Measurements from ENCODE around the gene DOK1.

DOK1 gene

DNA sequence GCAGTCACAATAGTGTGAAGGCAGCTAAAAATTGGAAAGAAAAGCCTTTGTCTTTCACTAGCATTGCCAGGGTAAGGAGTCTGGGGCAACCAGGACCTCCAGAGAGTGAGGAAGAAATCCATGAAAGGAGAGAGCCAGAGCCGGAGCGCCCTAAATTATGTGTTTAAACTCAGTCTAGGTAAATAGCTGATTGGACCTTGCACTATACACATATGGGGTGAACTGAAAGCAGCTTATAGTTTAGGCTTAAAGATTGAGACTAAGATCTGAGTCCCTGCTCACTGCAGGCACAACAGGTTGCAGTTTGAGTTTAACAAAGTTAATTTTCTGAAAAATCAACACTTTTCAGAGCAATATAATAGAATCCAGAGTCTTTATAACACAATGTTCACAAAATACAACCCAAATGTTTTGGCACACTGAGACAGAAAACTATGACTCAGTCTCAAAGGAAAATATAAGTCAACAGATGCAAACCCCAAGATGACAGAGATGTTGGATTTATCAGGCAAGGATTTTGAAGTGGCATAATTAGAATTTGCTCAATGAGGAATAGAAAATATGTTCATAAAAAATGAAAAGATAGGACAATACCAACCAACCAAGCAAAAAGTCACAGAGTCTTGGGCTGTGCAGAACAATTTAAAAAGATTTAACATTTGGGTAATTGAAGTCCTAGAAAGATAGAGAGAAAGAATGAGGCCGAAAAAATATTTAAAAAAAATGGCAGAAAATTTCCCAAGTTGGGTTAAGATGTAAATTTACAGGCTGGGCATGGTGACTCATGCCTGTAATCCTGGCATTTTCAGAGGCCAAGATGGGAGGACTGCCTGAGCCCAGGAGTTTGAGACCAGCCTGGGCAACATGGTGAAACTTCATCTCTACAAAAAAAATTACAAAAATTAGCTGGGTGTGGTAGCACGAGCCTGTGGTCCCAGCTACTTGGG is 39.6 kb downstream of the DOK1 start:
- peak; percentile 21 for DNase-seq (ENCODE audit: low read depth)
- no peak overlapping the region for H3K4me3 ChIP-seq (ENCODE audit: low read length)
- TF ChIP-seq, protein P1, sequence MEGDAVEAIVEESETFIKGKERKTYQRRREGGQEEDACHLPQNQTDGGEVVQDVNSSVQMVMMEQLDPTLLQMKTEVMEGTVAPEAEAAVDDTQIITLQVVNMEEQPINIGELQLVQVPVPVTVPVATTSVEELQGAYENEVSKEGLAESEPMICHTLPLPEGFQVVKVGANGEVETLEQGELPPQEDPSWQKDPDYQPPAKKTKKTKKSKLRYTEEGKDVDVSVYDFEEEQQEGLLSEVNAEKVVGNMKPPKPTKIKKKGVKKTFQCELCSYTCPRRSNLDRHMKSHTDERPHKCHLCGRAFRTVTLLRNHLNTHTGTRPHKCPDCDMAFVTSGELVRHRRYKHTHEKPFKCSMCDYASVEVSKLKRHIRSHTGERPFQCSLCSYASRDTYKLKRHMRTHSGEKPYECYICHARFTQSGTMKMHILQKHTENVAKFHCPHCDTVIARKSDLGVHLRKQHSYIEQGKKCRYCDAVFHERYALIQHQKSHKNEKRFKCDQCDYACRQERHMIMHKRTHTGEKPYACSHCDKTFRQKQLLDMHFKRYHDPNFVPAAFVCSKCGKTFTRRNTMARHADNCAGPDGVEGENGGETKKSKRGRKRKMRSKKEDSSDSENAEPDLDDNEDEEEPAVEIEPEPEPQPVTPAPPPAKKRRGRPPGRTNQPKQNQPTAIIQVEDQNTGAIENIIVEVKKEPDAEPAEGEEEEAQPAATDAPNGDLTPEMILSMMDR (conservative IDR thresholded peaks at IDR 0.05; ENCODE audit: low read length): no peak

DNA sequence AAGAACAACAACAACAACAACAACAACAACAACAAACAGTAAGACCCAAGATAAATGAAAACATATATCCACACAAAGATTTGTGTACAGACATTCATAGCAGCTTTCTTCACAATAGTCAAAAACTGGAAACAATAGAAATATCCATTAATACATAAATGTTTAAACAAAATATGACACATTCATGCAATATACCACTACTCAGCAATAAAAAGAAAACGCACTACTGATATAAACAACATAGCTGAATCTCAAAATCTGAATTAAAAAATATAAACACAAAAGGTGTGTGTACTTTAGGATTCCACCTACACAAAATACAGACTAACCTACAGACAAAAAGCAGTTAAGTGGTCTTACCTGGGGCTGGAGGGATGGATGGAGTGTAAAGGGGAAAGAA is 42.1 kb downstream of the DOK1 start:
- TF ChIP-seq, protein P1 (conservative IDR thresholded peaks at IDR 0.05; ENCODE audit: low read length): no peak
- no peak for DNase-seq (ENCODE audit: low read depth)
- no peak overlapping the region for H3K4me3 ChIP-seq (ENCODE audit: low read length)

DNA sequence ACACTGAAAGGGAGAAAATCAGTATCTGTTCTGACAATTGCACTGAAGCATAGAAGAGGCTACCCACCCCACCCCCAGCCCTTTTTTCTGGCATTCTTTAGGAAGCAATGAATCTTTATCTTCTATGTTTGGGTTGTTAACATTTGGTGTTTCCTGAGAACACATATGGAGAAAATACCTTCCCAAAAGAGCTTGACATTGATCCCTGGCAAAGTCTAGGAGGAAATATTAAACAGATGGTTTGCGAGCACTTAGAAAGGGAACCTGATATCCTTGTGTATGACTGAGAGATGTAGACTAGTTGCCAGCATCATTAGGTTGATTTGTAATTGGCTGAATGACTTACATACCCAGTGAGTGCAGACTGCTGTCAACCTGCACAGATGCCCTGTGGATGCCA is 42.9 kb downstream of the DOK1 start:
- TF ChIP-seq, protein P1 (conservative IDR thresholded peaks at IDR 0.05; ENCODE audit: low read length): no peak
- no peak overlapping the region for H3K4me3 ChIP-seq (ENCODE audit: low read length)
- peak; percentile 18 for DNase-seq (ENCODE audit: low read depth)

DNA sequence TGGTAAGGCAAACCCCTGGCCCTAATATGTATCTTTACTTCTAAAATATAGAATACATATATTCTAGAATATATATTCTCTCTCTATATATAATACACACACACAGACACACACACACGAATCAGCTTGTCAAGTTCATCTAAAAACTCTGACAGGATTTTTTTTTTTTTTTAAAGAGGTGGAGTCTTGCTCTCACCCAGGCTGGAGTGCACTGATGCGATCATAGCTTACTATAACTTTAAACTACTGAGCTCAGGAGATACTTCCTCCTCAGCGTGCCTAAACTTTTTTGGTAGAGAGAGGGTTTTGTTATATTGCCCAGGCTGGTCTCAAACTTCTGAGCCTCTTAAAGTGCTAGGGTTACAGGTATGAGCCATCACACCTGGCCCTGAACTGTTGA is 45.2 kb downstream of the DOK1 start:
- TF ChIP-seq, protein P1 (conservative IDR thresholded peaks at IDR 0.05; ENCODE audit: low read length): no peak
- DNase-seq (ENCODE audit: low read depth): no peak
- H3K4me3 ChIP-seq (ENCODE audit: low read length): no peak overlapping the region

DNA sequence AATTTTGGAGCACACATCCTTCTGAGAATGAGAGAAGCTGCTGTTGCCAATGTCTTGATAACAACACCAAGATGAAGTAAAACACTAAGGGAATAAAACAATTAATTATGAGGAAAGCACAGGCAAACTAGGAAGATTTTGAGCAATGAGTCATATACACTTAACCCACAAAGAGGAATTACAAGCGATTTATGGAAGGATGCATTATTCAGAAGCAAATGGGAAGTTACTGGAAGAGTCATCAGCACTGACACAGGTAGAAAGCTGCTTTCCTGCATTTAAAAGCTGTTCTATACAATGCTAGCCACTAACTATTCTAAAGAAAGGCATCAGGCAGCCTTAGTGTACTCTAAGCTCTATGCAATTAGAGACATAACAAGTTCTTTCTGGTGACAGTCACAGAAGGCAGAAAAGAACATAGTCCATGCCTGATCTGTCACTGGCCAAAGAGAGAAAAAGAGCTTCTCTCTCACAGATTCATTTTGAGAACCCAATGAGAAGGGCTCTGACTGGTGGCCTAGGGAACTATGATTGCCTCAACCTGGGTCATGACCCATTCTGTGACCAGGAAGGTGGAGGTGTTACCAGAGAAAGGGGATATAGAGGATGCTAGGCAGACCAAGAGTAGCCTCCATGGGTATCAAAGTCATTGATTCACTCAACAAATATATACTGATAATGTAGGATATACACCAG is 48.2 kb downstream of the DOK1 start:
- H3K4me3 ChIP-seq (ENCODE audit: low read length): no peak overlapping the region
- DNase-seq (ENCODE audit: low read depth): peak; percentile 77
- TF ChIP-seq, protein P1 (conservative IDR thresholded peaks at IDR 0.05; ENCODE audit: low read length): no peak

DNA sequence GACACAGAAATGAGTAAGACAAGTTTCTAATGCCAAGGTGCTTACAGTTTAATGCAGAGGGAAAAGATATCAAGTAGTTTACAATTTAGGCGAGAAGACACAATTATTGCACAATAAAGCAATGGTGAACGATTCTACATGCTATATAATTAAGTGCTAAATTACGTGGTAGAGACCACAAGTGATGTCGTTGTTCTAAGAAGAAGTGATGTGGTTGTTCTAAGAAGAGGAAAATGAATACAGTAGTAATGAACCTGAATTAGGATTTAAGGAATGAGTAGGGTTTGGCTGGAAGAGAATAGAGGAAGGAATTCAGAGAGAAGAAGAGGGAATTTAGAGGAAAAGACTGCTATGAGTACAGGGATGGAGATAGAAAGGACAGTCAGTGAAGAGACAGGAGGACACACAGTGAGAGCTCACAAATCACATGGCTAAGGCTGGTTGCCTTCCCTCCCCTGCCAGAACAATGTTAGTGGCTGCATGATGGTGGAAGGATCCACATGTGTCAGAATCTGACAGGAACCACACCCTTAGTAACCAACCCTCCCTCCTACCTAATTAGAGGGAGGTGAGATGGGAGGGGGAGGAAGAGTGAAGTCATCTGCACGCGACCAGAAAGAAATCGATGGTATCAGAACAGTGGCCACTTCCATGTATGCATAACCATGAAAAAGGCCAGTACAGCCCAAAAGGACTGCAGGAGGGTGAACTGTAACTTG is 48.9 kb downstream of the DOK1 start:
- no peak overlapping the region for H3K4me3 ChIP-seq (ENCODE audit: low read length)
- TF ChIP-seq, protein P1 (conservative IDR thresholded peaks at IDR 0.05; ENCODE audit: low read length): no peak
- DNase-seq (ENCODE audit: low read depth): no peak
